22Rv1 (cell line): ENCODE data around the gene CCDC32.

Experiments used
- CTCF ChIP-seq: fragments of 450-650 bp; IDR thresholded peaks from 2 replicates; pipeline ENCODE4 v1.5.1; 2017; ENCODE audit warnings: mild to moderate bottlenecking
- ZFX ChIP-seq: fragments of 450-650 bp; IDR thresholded peaks from 2 replicates; pipeline ENCODE4 v1.6.1; 2017; ENCODE audit warnings: antibody characterized with exemption, borderline replicate concordance

- TF ChIP-seq CTCF (no peak), ZFX (no peak)
These were observed 17.9 kb upstream of the CCDC32 start for GRCh38 chr15:40582726-40583246.
